WERI-Rb-1 (cell line): ENCODE results near the gene ASCC2.
"Not testable (repeated sequence)": the region's sequence is repeated elsewhere in the genome, so short reads cannot be mapped to it uniquely, and the experiment has no call there.

Experiments used
- DNase-seq: peaks from one replicate; pipeline ENCODE4 v3.0.0-alpha.2; 2020
- H3K27ac ChIP-seq: fragments of 250-450 bp; sonication (Bioruptor Pico); 2 replicates; pipeline ENCODE4 v1.5.1; 2020; ENCODE audit warnings: mild to moderate bottlenecking, moderate library complexity
- H3K27me3 ChIP-seq: fragments of 250-450 bp; sonication (Bioruptor Pico); 2 replicates; pipeline ENCODE4 v1.5.1; 2021; ENCODE audit warnings: mild to moderate bottlenecking, low read depth, moderate library complexity; ENCODE audit not compliant: insufficient read depth, severe bottlenecking
- H3K36me3 ChIP-seq: fragments of 250-450 bp; sonication (Bioruptor Pico); 2 replicates; pipeline ENCODE4 v1.5.1; 2020; ENCODE audit warnings: mild to moderate bottlenecking, moderate library complexity
- H3K4me3 ChIP-seq: 2 replicates; pipeline ENCODE4 v1.5.1; 2011; ENCODE audit warnings: low read depth, mild to moderate bottlenecking, control low read depth, low read length
- H3K9me3 ChIP-seq: fragments of 250-450 bp; sonication (Bioruptor Pico); 2 replicates; pipeline ENCODE4 v1.5.1; 2021; ENCODE audit warnings: mild to moderate bottlenecking, moderate library complexity; ENCODE audit not compliant: severe bottlenecking
- TF ChIP-seq, protein P1 (sequence below): IDR thresholded peaks from 2 replicates; pipeline ENCODE4 v1.5.1; 2011; ENCODE audit warnings: low read depth, mild to moderate bottlenecking, control low read depth, inconsistent platforms, low read length

ASCC2 gene

DNA sequence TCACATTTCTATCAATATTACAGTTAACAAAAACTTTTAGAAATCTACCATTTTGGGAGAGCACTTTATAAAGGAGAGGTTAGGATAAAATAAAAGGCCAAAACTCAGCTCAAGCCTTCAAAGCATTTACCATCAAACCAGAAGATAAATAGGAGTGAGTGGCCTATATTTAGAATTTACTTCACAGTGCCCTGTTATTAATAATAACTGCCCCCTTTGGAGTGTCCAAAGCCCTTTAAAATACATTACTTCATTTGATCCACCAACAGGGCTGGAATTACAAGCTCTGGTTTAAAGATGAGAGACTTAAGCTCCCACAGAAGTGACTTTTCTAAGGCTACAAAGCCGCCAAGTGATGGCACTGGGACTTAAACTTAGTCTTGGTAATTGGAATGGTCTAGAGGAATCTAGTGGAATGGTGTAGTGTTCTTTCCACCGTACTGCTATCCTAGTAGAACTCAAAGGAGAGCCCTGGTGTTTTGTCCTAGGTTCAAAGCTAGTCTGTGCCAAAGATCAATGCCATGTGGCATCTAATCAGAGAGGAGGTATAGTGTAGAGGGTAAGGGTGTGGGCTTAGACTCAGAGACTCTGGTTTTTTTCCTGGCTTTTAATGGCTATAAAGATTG lies 23.7 kb upstream of the ASCC2 start:
- Histone ChIP-seq H3K9me3 (no peaks in the 10 kb centered on the region), H3K36me3 (no peaks in the 10 kb centered on the region)

DNA sequence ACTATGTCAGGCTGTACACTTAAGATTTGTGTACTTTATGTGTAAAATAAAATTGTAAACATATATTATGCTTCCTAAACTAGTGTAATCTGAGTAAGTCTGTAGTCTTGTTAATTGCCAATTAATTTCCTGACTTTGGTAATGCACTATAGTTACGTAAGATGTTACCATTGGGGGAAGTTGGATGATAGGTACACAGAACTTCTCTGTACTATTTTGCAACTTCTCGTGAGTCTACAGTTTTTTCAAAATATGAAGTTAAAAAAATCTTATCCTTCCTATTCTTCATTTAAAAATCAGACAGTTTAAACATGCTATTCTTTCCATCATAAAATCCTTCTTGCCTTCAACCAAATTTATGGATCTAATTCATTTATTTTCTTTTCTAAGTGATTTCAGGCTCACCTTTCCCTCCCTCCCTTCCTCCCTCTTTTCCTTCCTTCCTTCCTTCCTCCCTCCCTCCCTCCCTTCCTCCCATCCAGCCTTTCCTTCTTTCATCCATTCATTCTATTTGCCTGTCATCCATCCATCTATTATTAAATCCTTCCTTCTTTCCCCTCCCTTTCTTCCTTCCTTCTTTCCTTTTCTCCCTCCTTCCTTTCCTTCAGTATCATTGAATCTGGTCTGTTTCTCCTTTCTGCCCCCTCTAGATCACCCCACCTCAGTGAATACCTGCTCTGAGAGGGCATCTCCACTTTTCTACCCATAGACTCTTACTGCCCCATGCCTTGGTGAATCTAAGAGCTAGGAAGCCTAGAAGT lies 22.1 kb upstream of the ASCC2 start:
- Histone ChIP-seq H3K36me3 (no peaks in the 10 kb centered on the region), H3K9me3 (no peaks in the 10 kb centered on the region), H3K4me3 (no peak overlapping the region), H3K27me3 (no peaks in the 10 kb centered on the region), H3K27ac (no peak overlapping the region)
- DNase-seq = no peak
- TF ChIP-seq, protein P1, sequence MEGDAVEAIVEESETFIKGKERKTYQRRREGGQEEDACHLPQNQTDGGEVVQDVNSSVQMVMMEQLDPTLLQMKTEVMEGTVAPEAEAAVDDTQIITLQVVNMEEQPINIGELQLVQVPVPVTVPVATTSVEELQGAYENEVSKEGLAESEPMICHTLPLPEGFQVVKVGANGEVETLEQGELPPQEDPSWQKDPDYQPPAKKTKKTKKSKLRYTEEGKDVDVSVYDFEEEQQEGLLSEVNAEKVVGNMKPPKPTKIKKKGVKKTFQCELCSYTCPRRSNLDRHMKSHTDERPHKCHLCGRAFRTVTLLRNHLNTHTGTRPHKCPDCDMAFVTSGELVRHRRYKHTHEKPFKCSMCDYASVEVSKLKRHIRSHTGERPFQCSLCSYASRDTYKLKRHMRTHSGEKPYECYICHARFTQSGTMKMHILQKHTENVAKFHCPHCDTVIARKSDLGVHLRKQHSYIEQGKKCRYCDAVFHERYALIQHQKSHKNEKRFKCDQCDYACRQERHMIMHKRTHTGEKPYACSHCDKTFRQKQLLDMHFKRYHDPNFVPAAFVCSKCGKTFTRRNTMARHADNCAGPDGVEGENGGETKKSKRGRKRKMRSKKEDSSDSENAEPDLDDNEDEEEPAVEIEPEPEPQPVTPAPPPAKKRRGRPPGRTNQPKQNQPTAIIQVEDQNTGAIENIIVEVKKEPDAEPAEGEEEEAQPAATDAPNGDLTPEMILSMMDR = no peak

More for the DNA sequence above, 23.7 kb upstream of the ASCC2 start:
- H3K27me3 ChIP-seq = no peaks in the 10 kb centered on the region
- TF ChIP-seq, protein P1 = no peak
- no peak overlapping the region for H3K27ac ChIP-seq
- no peak for DNase-seq
- H3K4me3 ChIP-seq = no peak overlapping the region

DNA sequence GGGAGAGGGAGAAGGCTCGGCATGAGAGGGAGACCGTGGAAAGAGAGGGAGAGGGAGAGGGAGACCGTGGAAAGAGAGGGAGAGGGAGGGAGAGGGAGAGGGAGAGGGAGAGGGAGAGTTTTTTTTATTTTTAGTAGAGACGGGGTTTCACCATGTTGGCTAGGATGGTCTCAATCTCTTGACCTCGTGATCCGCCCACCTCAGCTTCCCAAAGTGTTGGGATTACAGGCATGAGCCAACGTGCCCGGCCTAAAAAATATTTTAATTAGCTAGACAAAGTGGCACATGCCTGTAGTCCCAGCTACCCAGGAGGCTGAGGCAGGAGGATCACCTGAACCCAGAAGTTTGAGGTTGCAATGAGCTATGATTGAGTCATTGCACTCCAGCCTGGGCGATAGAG lies 21.0 kb upstream of the ASCC2 start:
- not testable (repeated sequence) for H3K27ac ChIP-seq, DNase-seq, H3K9me3 ChIP-seq, H3K4me3 ChIP-seq, H3K27me3 ChIP-seq, H3K36me3 ChIP-seq

DNA sequence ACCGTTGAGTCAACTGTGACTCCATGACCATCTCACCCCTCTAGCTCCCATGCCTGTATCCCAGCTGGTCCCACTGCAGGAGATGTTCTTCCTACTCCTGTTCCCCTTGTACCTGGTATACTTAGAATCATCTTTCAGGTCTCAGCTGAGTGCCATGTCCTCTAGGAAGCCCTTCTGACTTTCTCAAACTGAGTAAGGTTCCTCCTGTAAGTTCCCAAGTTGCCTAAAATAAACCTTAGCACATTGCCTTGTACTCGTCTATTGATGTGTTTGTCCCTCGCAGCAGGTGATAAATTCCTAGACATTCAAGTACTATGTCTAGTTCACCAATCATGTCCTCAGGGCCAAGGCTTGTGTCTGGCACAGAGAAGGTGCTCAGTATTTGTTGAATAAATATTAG lies 18.4 kb upstream of the ASCC2 start:
- TF ChIP-seq, protein P1 = no peak
- Histone ChIP-seq H3K27ac (no peak overlapping the region), H3K9me3 (no peaks in the 10 kb centered on the region), H3K27me3 (no peaks in the 10 kb centered on the region), H3K36me3 (no peaks in the 10 kb centered on the region), H3K4me3 (no peak overlapping the region)
- no peak for DNase-seq

DNA sequence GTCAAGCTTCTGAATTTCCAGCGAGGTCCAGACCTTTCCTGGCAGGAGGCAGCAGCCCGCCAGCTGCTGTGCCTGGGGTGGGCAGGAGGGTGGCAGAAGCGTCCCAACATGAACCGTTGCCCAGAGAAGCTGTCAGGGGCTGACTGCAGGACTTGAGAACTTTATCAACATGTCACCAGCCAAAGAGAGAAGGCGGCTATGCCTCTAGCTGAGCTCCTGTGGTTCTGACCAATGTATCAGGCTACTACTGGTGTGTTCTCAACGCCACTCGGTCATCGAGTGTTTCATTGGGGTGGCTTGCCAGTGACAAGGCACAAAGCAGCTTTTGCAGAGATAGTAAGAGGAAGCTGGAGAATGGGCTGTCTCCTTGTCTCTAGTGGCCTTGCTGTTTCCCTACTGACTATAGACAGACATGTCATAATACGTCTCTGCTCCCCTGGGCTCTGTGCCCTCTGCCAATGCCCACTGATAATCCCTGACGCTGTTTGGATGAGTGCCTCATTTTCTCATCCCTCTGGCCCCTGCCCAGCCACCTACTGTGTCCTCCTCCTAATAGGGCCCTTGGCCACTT lies 17.6 kb upstream of the ASCC2 start:
- TF ChIP-seq, protein P1 = no peak
- no peak overlapping the region for H3K27ac ChIP-seq
- no peaks in the 10 kb centered on the region for H3K36me3 ChIP-seq
- H3K27me3 ChIP-seq = no peaks in the 10 kb centered on the region
- no peak for DNase-seq
- H3K9me3 ChIP-seq = no peaks in the 10 kb centered on the region
- no peak overlapping the region for H3K4me3 ChIP-seq

DNA sequence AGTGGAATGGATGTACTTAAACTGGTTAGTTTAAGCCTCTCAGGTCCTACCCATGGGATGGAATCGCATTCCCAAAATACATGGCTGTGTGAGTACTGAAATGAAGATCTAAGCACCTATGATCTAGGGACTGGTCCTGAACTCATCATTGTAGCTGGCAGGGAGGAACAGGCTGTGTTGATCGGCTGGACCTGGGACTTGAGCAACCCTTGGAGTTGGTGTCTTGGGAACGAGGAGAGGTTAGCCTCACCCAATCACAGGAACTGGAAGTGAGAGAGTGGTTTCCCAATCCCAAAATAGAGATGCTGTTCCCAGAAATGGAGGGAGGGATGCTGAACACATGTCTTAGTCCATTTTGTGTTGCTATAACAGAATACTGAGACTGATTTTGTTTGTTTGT lies 16.4 kb upstream of the ASCC2 start:
- Histone ChIP-seq H3K9me3 (no peaks in the 10 kb centered on the region), H3K27ac (no peak overlapping the region), H3K27me3 (no peaks in the 10 kb centered on the region), H3K36me3 (no peaks in the 10 kb centered on the region), H3K4me3 (no peak overlapping the region)
- DNase-seq = no peak
- TF ChIP-seq, protein P1 = no peak
